Adrenal gland (tissue), 5 donors: ENCODE data around the gene ZNF618.

ENCODE experiments used
- CTCF ChIP-seq, 6 experiments: fragments of 450-650 bp in 4 of 6; fragments of 200-600 bp in 2 of 6; sonication (generic) in 1 of 6; IDR thresholded peaks; 1 replicate in 5 of 6; 2 replicates in 1 of 6; pipeline versions ENCODE4 v1.5.1 to v1.8.0; 2016 to 2021; ENCODE audit warnings: antibody characterized with exemption in 6 of 6, mild to moderate bottlenecking in 2 of 6, moderate library complexity in 1 of 6
- POLR2A ChIP-seq, 2 donors: fragments of 450-650 bp; IDR thresholded peaks; one replicate each; pipeline ENCODE4 v1.6.1; 2017; ENCODE audit warnings: antibody characterized with exemption in 2 of 2, mild to moderate bottlenecking in 2 of 2, moderate library complexity in 1 of 2
- donor health status: DM: no; HTN: no; CAD: no.

DNA sequence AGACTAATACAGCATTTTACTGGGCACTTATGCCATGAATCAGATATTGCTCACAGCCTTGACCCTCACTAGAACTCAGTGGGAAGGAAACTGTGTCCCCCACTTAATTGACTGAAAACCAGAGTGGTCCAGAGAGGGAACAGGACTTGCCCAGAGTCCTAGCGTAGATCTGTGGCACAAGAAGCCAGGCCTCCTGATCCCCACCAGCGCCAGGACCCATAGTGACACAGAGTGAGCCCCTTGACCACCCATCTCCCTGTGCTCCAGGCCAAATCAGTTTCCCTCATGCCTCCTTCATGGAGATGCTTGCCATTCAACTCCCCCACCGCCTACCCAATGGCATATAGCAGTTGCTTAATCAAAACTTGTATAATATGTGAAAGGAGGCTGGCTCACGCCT lies 214.7 kb downstream of the ZNF618 start:
- TF ChIP-seq CTCF (IDR thresholded peaks at IDR 0.05) = no peak
- no peak for TF ChIP-seq POLR2A (IDR thresholded peaks at IDR 0.05)
